Astrocyte (in vitro differentiated cells and primary cell): ENCODE results near the gene DDIT4. TPM values are rescaled to one million over a fixed set of nuclear protein-coding genes. Genes with fewer than 3 reads are reported as not detected.
"Not testable (repeated sequence)": the region's sequence is repeated elsewhere in the genome, so short reads cannot be mapped to it uniquely, and the experiment has no call there.

Source experiments
- DNase-seq: peaks from one replicate; pipeline ENCODE4 v3.0.0-alpha.2; 2010; ENCODE audit warnings: low read depth
- FAIRE-seq: peaks from 2 replicates; lab custom pipeline; 2011; peaks lifted over from hg19 to GRCh38; lab: Jason Lieb, UNC
- H2AFZ ChIP-seq: 2 replicates; pipeline ENCODE4 v1.6.0; 2012; ENCODE audit warnings: low read depth, low read length, inconsistent platforms
- H3K27ac ChIP-seq: 2 replicates; pipeline ENCODE4 v1.5.1; 2011; ENCODE audit warnings: low read depth, low read length, inconsistent platforms
- H3K27me3 ChIP-seq: 2 replicates; pipeline ENCODE4 v1.6.0; 2011; ENCODE audit warnings: low read length, inconsistent platforms; ENCODE audit not compliant: insufficient read depth
- H3K36me3 ChIP-seq: 2 replicates; pipeline ENCODE4 v1.5.1; 2011; ENCODE audit warnings: low read length, inconsistent platforms; ENCODE audit not compliant: insufficient read depth
- H3K4me1 ChIP-seq: 2 replicates; pipeline ENCODE4 v1.5.1; 2011; ENCODE audit warnings: low read length, inconsistent platforms; ENCODE audit not compliant: insufficient read depth
- H3K4me2 ChIP-seq: 2 replicates; pipeline ENCODE4 v1.6.0; 2012; ENCODE audit warnings: low read length, inconsistent platforms
- H3K4me3 ChIP-seq: 2 replicates; pipeline ENCODE4 v1.5.1; 2011; ENCODE audit warnings: low read depth, mild to moderate bottlenecking, low read length, inconsistent platforms; ENCODE audit not compliant: insufficient read depth
- H3K79me2 ChIP-seq: 2 replicates; pipeline ENCODE4 v1.6.0; 2012; ENCODE audit warnings: mild to moderate bottlenecking, low read length, inconsistent platforms; ENCODE audit not compliant: insufficient read depth
- H3K9ac ChIP-seq: 2 replicates; pipeline ENCODE4 v1.6.0; 2012; ENCODE audit warnings: mild to moderate bottlenecking, low read length, inconsistent platforms
- H3K9me3 ChIP-seq: 2 replicates; pipeline ENCODE4 v1.5.1; 2012; ENCODE audit warnings: low read depth, mild to moderate bottlenecking, low read length, inconsistent platforms; ENCODE audit not compliant: insufficient read depth
- H4K20me1 ChIP-seq: 2 replicates; pipeline ENCODE4 v1.6.0; 2012; ENCODE audit warnings: low read length, inconsistent platforms; ENCODE audit not compliant: insufficient read depth
- H3K27ac Mint-ChIP-seq: one replicate; pipeline ENCODE4 v1.8.0; 2021; ENCODE audit warnings: mild to moderate bottlenecking, mixed read lengths; ENCODE audit not compliant: unreplicated experiment
- H3K27me3 Mint-ChIP-seq: one replicate; pipeline ENCODE4 v1.8.0; 2021; ENCODE audit warnings: low read depth, mixed read lengths; ENCODE audit not compliant: unreplicated experiment
- H3K36me3 Mint-ChIP-seq: one replicate; pipeline ENCODE4 v1.8.0; 2021; ENCODE audit warnings: low read depth, mixed read lengths; ENCODE audit not compliant: unreplicated experiment
- H3K4me1 Mint-ChIP-seq: one replicate; pipeline ENCODE4 v1.8.0; 2021; ENCODE audit warnings: low read depth, mixed read lengths; ENCODE audit not compliant: unreplicated experiment
- H3K4me3 Mint-ChIP-seq: one replicate; pipeline ENCODE4 v1.8.0; 2021; ENCODE audit warnings: mild to moderate bottlenecking, moderate library complexity, mixed read lengths; ENCODE audit not compliant: unreplicated experiment
- H3K9me3 Mint-ChIP-seq: one replicate; pipeline ENCODE4 v1.8.0; 2021; ENCODE audit warnings: mild to moderate bottlenecking, mixed read lengths; ENCODE audit not compliant: unreplicated experiment
- CTCF ChIP-seq: IDR thresholded peaks from 2 replicates; pipeline ENCODE4 v1.5.1; 2011; ENCODE audit warnings: low read depth, mild to moderate bottlenecking, inconsistent platforms, low read length, moderate library complexity; ENCODE audit not compliant: insufficient read depth
- EZH2 ChIP-seq: IDR thresholded peaks from 2 replicates; pipeline ENCODE4 v1.6.1; 2012; ENCODE audit warnings: mild to moderate bottlenecking, low read length, inconsistent platforms; ENCODE audit not compliant: insufficient read depth
- total RNA-seq: library from RNA; stranded (reverse); gene quantifications from 2 replicates; pipeline ENCODE4 v1.2.1, GENCODE V29; 2021

Gene DDIT4
- total RNA-seq, 1 donor from 2014 or later: 244 TPM

- H3K9me3 ChIP-seq: no peaks in the 10 kb centered on the region
- H4K20me1 ChIP-seq: no peaks in the 10 kb centered on the region
- no peak overlapping the region for H3K4me2 ChIP-seq
- Mint-ChIP-seq H3K36me3 (no peaks in the 10 kb centered on the region), H3K4me1 (peaks cover 26% of the 10 kb centered on the region), H3K27ac (no peak overlapping the region), H3K4me3 (no peak overlapping the region), H3K27me3 (peaks cover 2% of the 10 kb centered on the region), H3K9me3 (no peaks in the 10 kb centered on the region)
- H3K79me2 ChIP-seq: no peaks in the 10 kb centered on the region
- H3K27me3 ChIP-seq: no peaks in the 10 kb centered on the region
- H3K9ac ChIP-seq: no peak overlapping the region
- no peak for TF ChIP-seq EZH2
- no peak for TF ChIP-seq CTCF
- no peak for DNase-seq
- peaks cover 19% of the 10 kb centered on the region for H3K4me1 ChIP-seq
- H3K4me3 ChIP-seq: no peak overlapping the region
- FAIRE-seq: no peak
- no peak overlapping the region for H2AFZ ChIP-seq
- no peak overlapping the region for H3K27ac ChIP-seq
- H3K36me3 ChIP-seq: no peaks in the 10 kb centered on the region
Observed at GRCh38 chr10:72306215-72306760, 32.6 kb downstream of the DDIT4 start.

DNA sequence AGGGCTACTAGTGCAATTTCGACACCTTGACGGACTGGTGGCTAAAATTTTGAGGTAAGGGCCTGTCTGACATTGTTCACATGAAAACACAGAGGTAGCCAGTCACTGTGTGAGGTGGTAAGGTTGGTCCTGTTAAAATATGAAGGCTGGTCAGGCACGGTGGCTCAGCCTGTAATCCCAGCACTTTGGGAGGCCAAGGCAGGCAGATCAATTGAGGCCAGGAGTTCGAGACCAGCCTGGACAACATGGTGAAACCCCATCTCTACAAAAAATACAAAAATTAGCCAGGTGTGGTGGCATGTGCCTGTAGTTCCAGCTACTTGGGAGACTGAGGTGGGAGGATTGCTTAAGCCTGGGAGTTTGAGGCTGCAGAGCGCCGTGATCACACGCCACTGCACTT is 34.0 kb downstream of the DDIT4 start:
- not testable (repeated sequence) for H3K9me3 Mint-ChIP-seq, H3K9me3 ChIP-seq, H3K27ac ChIP-seq, H3K9ac ChIP-seq, H3K4me3 ChIP-seq, H3K36me3 Mint-ChIP-seq, H3K27me3 Mint-ChIP-seq, H3K79me2 ChIP-seq, H3K36me3 ChIP-seq, H3K27ac Mint-ChIP-seq, H4K20me1 ChIP-seq, H3K27me3 ChIP-seq, DNase-seq, H2AFZ ChIP-seq, H3K4me2 ChIP-seq, FAIRE-seq, H3K4me3 Mint-ChIP-seq
- peaks cover 26% of the 10 kb centered on the region for H3K4me1 Mint-ChIP-seq
- H3K4me1 ChIP-seq: peaks cover 19% of the 10 kb centered on the region

GRCh38 chr10:72308320-72308987 is 34.7 kb downstream of the DDIT4 start:
- H2AFZ ChIP-seq: peak overlapping the region; percentile 68

More at GRCh38 chr10:72308320-72308987, 34.7 kb downstream of the DDIT4 start:
- Mint-ChIP-seq H3K36me3 (no peaks in the 10 kb centered on the region), H3K4me3 (no peak overlapping the region), H3K27ac (peak overlapping the region; percentile 62), H3K4me1 (peaks cover 26% of the 10 kb centered on the region), H3K9me3 (no peaks in the 10 kb centered on the region), H3K27me3 (peaks cover 2% of the 10 kb centered on the region)
- Histone ChIP-seq H3K27ac (peak overlapping the region; percentile 13), H4K20me1 (no peaks in the 10 kb centered on the region), H3K4me1 (peaks cover 19% of the 10 kb centered on the region), H3K79me2 (no peaks in the 10 kb centered on the region), H3K27me3 (no peaks in the 10 kb centered on the region), H3K4me3 (no peak overlapping the region), H3K9me3 (no peaks in the 10 kb centered on the region), H3K9ac (peak overlapping the region; percentile 19), H3K4me2 (peak overlapping the region; percentile 24), H3K36me3 (no peaks in the 10 kb centered on the region)
- no peak for FAIRE-seq
- DNase-seq: peak; percentile 86
- TF ChIP-seq CTCF (no peak), EZH2 (no peak)
